ENCODE results near the gene TAAR2.
A peak's percentile ranks its signal among the peaks of the same experiment; 100 is the strongest.

Gene TAAR2, protein sequence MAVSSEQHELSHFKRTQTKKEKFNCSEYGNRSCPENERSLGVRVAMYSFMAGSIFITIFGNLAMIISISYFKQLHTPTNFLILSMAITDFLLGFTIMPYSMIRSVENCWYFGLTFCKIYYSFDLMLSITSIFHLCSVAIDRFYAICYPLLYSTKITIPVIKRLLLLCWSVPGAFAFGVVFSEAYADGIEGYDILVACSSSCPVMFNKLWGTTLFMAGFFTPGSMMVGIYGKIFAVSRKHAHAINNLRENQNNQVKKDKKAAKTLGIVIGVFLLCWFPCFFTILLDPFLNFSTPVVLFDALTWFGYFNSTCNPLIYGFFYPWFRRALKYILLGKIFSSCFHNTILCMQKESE

GRCh38 chr6:132624175-132624574 lies at the start of gene TAAR2:
Gene TAAR2 (minus strand): TSS chr6:132624275. CDS start chr6:132624275, 0 bp downstream.
- peak within 1 kb of the TSS; percentile 27 for H3K4me3 ChIP-seq (ENCODE audit: low read length)
- DNase-seq (ENCODE audit: low read depth), result no peak
- TF ChIP-seq CTCF (conservative IDR thresholded peaks at IDR 0.05; ENCODE audit: low read depth, low read length), result no peak

DNA sequence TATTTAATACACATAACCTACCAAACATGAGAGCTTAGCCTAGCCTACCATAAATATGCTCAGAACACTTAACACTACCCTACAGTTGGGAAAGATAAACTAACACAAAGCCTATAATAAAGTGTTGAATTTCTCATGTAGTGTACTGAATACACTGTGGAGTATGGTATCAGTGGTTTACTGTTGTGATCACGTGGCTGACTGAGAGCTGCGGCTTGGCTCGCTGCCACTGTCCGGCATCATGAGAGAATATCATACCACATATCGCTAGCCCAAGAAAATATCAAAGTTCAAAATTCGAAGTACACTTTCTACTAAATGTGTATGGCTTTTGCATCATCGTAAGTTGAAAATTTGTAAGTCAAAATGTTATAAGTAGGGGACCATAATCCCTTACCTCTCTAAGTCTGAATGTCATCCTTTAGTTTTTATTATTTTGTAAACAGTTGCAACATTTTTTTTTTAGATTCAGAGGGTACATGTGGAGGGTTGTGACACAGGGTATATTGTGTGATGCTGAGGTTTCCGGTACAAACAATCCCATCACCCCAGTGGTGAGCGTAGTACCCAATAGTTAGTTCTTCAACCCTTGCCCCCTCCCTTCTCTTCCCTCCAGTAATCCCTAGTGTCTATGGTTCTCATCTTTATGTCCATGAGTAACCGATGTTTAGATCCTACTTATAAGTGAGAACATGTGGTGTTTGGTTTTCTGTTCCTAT lies 49.5 kb upstream of the TAAR2 start:
- TF ChIP-seq CTCF (conservative IDR thresholded peaks at IDR 0.05; ENCODE audit: low read depth, low read length), result no peak
- no peak for DNase-seq (ENCODE audit: low read depth)
- H3K4me3 ChIP-seq (ENCODE audit: low read length), result no peak overlapping the region

DNA sequence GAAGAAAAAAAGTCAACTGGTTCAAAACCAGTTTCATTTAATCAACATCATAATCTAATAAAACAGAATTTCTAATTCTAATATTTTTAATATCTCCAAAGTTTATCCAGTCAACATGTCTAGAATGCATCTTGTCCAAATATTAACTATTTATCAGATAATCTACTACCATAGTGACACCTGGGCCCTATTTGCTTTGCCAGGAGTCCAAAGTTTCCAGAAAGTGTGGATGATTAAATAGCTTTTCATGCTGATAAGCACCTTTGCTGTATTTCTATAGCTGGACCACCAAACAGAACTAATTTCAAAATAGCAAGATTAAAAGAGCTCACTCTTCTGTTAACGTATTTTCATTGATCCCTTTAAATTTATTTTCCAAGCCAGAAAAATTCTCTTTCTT lies 47.2 kb upstream of the TAAR2 start:
- H3K4me3 ChIP-seq (ENCODE audit: low read length), result no peak overlapping the region
- no peak for DNase-seq (ENCODE audit: low read depth)
- TF ChIP-seq CTCF (conservative IDR thresholded peaks at IDR 0.05; ENCODE audit: low read depth, low read length), result no peak

- DNase-seq (ENCODE audit: low read depth), result peak; percentile 12
- TF ChIP-seq CTCF (conservative IDR thresholded peaks at IDR 0.05; ENCODE audit: low read depth, low read length), result peak; percentile 36
- H3K4me3 ChIP-seq (ENCODE audit: low read length), result no peak overlapping the region
Observed at GRCh38 chr6:132669690-132670291, 45.7 kb upstream of the TAAR2 start.

DNA sequence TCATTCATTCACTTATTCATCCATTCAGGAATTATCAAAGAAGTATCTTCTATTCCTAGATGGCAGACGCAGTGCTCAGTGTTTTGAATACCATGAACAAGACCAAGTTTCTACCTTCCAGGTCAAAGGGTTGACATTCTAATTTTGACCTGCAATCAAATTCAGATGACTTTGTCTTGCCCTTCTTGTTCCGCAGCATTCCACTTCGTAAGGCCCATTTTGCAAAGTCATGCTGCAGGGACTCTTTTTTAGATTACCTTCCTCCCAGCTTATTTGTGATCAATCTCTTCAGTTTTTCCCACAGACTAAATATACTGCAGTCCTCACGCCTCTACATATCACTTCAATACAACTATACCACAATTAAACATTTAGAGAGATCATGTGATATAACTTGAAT lies 42.0 kb upstream of the TAAR2 start:
- H3K4me3 ChIP-seq (ENCODE audit: low read length), result no peak overlapping the region
- TF ChIP-seq CTCF (conservative IDR thresholded peaks at IDR 0.05; ENCODE audit: low read depth, low read length), result no peak
- no peak for DNase-seq (ENCODE audit: low read depth)

- no peak for TF ChIP-seq CTCF (conservative IDR thresholded peaks at IDR 0.05; ENCODE audit: low read depth, low read length)
- no peak overlapping the region for H3K4me3 ChIP-seq (ENCODE audit: low read length)
- no peak for DNase-seq (ENCODE audit: low read depth)
Observed at GRCh38 chr6:132664309-132665034, 40.4 kb upstream of the TAAR2 start.
